Pancreas (tissue), 10 donors: Measurements from ENCODE around the gene BMAL2. TPM values are rescaled to one million over a fixed set of nuclear protein-coding genes. Genes with fewer than 3 reads are reported as not detected.

Experiments
- ATAC-seq, 4 donors: fragments of 200-7000 bp; cut with Tn5 transposase; one replicate each; pipeline versions ENCODE4 v1.8.0 to v1.9.1; 2020; ENCODE audit warnings: mild to moderate bottlenecking in 4 of 4, moderate library complexity in 4 of 4
- DNase-seq, 6 donors: peaks; one replicate each; pipeline ENCODE4 v3.0.0-alpha.2; 2020
- FAIRE-seq: peaks from 2 replicates; lab custom pipeline; 2012; peaks lifted over from hg19 to GRCh38; lab: Jason Lieb, UNC
- H3K27ac ChIP-seq, 4 donors: fragments of 200-600 bp; sonication (generic); 1 replicate in 3 of 4; 2 replicates in 1 of 4; pipeline versions ENCODE4 v1.5.0 to v1.8.0; 2020
- H3K27me3 ChIP-seq, 4 donors: fragments of 200-600 bp; one replicate each; pipeline ENCODE4 v1.8.0; 2021
- H3K36me3 ChIP-seq, 3 donors: fragments of 200-600 bp; sonication (generic) in 1 of 3; one replicate each; pipeline versions ENCODE4 v1.5.0 to v1.8.0; 2020 to 2021
- H3K4me1 ChIP-seq, 3 donors: fragments of 200-600 bp; one replicate each; pipeline ENCODE4 v1.8.0; 2021
- H3K4me3 ChIP-seq, 4 donors: fragments of 200-600 bp; sonication (generic) in 2 of 4; one replicate each; pipeline versions ENCODE4 v1.5.0 to v1.8.0; 2020 to 2021
- H3K9me3 ChIP-seq, 4 donors: fragments of 200-600 bp; one replicate each; pipeline ENCODE4 v1.8.0; 2021
- CTCF ChIP-seq, 4 donors: fragments of 200-600 bp; sonication (generic) in 3 of 4; IDR thresholded peaks; one replicate each; pipeline versions ENCODE4 v1.5.0 to v1.8.0; 2021; ENCODE audit warnings: antibody characterized with exemption in 4 of 4
- WGBS, 2 donors: extraction: QIAGEN DNeasy Blood & Tissue Kit; methylation state at CpG; one replicate each; pipeline ENCODE4 v1.1.7; 2013; 5-methylcytosine and 5-hydroxymethylcytosine counted together
- intact Hi-C, 3 donors: fragments of 100-400 bp; cut with DNase I; formaldehyde crosslinking; loops; one replicate each; pipeline versions ENCODE4 v1.11.1 to v1.14.2; 2022
- polyA plus RNA-seq, 2 donors: library from polyadenylated mRNA; stranded (reverse); fragments of 200-250 nt; gene quantifications; one replicate each; pipeline ENCODE4 v1.2.3, GENCODE V29; 2013
- total RNA-seq, 6 donors: library from RNA; stranded (reverse); fragmentation: NEBNext Ultra II Directional in 4 of 6; extraction: Animal tissue kit (Norgen Biotek cat#: 25700) in 4 of 6; gene quantifications; one replicate each; pipeline versions ENCODE4 v1.2.1 to v1.2.4, GENCODE V29; 2021 to 2023
- donor health status: healthy with polysubstance abuse.
- donor health status: DM: no; HTN: no; CAD: no; lungs with moderate emphysema.
- donor health status: DM: no; HTN: no; CAD: no.
- donor health status: control.
- donor health status: control.
- donor health status: Bipolar disorder and iron deficiency.
- donor health status: DM: yes; HTN: yes; CAD: no.
- donor health status: DM: no; HTN: no; CAD: no.
- donor health status: DM: no; HTN: no; CAD: no.
- donor health status: DM: yes; HTN: yes; CAD: no.

The BMAL2 gene
- total and polyA plus RNA-seq, 8 donors, result 0.61 to 9.5 (median 2.1) TPM

DNA sequence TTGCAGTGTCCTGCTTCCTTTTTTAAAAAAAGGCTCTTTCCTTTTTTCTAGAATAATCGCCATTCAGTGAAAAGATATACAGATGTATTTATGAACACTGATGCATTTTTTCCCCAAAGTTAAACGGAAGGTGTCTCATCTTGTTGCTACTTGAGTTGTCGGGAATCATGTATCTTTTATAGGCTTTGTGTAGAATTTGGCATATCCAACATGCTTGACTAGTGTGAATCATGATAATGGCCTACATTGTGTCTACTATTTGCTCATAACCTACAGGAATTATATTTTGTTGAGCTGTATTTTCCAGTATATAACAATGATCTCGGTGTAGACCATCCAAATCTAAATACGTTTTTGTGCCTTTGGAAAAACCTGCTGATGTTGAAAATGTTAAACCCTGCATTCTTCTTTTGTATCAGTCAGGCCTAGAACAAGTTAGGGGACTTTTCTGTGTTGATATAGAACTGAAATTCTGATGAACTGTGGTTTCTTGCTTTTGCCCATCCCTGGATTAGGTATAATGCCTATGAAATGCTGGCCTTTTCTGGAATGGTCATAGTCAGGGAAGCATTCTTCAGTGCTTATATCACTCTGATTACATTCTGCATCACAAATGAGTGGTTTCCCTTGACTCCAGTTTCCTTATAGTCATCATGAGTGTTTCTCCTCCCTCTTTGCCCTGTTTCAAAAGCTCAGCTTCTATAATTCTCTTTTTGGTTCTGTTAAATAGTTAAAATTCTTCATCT, 10.8 kb downstream of the BMAL2 start:
- Histone ChIP-seq H3K36me3 (no peaks in the 10 kb centered on the region), H3K4me1 (peaks cover 0 to 6% (median 0%) of the 10 kb centered on the region in 3 donors), H3K4me3 (no peak overlapping the region), H3K27me3 (no peaks in the 10 kb centered on the region), H3K9me3 (no peaks in the 10 kb centered on the region), H3K27ac (no peak overlapping the region)
- intact Hi-C loops, result no loop called here
- TF ChIP-seq CTCF (IDR thresholded peaks at IDR 0.05), result no peak
- FAIRE-seq, result no peak
- WGBS, 2 donors, result 88 to 95% methylated on average over 5 of the region's 5 CpGs
- ATAC-seq, result peak in 2 of 4 donors; percentile 62 to 78
- no peak for DNase-seq

- DNase-seq (no peak), FAIRE-seq (no peak), ATAC-seq (no peak)
- intact Hi-C loops, result no loop called here
- no peak overlapping the region for H3K4me3 ChIP-seq
- peaks cover 0 to 6% (median 0%) of the 10 kb centered on the region in 3 donors for H3K4me1 ChIP-seq
- no peaks in the 10 kb centered on the region for H3K36me3 ChIP-seq
- no peaks in the 10 kb centered on the region for H3K27me3 ChIP-seq
- no peak for TF ChIP-seq CTCF (IDR thresholded peaks at IDR 0.05)
- H3K27ac ChIP-seq, result no peak overlapping the region
- WGBS, 2 donors, result 73 to 94% methylated on average over 2 of the region's 2 CpGs
- no peaks in the 10 kb centered on the region for H3K9me3 ChIP-seq
These were observed 11.6 kb downstream of the BMAL2 start for GRCh38 chr12:27344246-27344645.

DNA sequence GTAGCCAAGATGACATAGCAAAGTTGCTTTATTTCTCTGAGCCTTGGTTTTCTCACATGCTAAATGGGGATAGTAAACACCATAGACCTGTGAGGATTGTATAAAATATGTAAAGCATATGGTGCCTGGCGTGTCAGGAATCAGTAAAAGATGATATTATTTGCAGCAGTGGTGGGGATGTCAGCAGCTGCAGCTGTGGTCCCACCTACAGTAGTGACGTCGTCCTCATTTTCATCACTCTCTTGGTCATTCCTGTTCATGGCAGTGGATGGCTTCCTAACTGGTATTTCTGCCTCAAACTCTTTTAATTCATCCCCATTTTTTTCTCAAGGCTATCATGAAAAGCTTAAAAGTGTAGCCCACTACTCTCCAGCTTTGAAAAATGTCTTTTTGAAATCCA, 12.1 kb downstream of the BMAL2 start:
- no peak for FAIRE-seq
- Histone ChIP-seq H3K27me3 (no peaks in the 10 kb centered on the region), H3K36me3 (no peaks in the 10 kb centered on the region), H3K9me3 (no peaks in the 10 kb centered on the region), H3K27ac (no peak overlapping the region), H3K4me3 (no peak overlapping the region), H3K4me1 (peaks cover 0 to 6% (median 0%) of the 10 kb centered on the region in 3 donors)
- no peak for DNase-seq
- no peak for ATAC-seq
- WGBS, 2 donors, result 76 to 97% methylated on average over 3 of the region's 3 CpGs
- intact Hi-C loops, result no loop called here
- no peak for TF ChIP-seq CTCF (IDR thresholded peaks at IDR 0.05)

DNA sequence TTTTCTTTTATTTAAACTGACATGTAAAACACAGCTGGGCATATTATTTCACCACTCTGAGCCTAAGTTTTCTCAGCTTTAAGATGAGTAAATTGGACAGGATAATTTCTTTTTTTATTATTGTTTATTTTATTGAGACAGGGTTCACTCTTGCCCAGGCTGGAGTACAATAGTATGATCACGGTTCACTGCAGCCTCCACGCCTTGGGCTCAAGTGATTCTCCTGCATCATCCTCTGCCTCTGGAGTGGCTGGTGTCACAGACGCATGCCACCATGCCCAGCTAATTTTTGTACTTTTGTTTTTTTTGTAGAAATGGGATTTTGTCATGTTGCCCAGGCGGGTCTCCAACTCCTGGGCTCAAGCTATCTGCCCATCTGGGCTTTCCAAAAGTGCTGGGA, 12.7 kb downstream of the BMAL2 start:
- H3K9me3 ChIP-seq, result no peaks in the 10 kb centered on the region
- no peaks in the 10 kb centered on the region for H3K27me3 ChIP-seq
- H3K27ac ChIP-seq, result no peak overlapping the region
- ATAC-seq (no peak), DNase-seq (no peak), FAIRE-seq (no peak)
- no peaks in the 10 kb centered on the region for H3K36me3 ChIP-seq
- peaks cover 0 to 6% (median 0%) of the 10 kb centered on the region in 3 donors for H3K4me1 ChIP-seq
- WGBS, 2 donors, result 95% methylated on average over 4 of the region's 4 CpGs
- TF ChIP-seq CTCF (IDR thresholded peaks at IDR 0.05), result no peak
- intact Hi-C loops, result no loop called here
- H3K4me3 ChIP-seq, result no peak overlapping the region

DNA sequence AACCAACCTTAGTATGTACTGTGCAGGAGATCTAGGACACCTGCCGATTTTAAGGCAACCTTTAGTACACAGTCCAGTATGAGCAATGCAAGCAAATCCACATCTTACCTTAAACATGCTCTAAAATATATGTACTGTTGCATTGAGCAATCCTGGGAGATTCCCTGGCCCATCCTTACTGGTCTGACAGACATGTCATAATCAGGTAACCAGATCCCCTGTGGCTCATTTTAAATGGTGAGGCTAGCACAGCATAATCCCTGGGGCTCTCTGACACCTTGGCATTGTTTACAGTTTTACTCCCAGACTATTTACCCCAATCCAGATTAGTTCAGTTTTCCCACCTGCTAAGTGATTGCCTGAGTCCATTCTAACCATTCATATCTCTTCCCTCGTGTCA, 15.1 kb downstream of the BMAL2 start:
- FAIRE-seq (no peak), DNase-seq (no peak), ATAC-seq (no peak)
- 53 to 63% methylated on average over 2 of the region's 2 CpGs for whole genome bisulfite sequencing, 2 donors
- Histone ChIP-seq H3K27ac (no peak overlapping the region), H3K27me3 (no peaks in the 10 kb centered on the region), H3K4me1 (no peaks in the 10 kb centered on the region), H3K4me3 (no peak overlapping the region), H3K36me3 (no peaks in the 10 kb centered on the region), H3K9me3 (no peaks in the 10 kb centered on the region)
- no peak for TF ChIP-seq CTCF (IDR thresholded peaks at IDR 0.05)
- intact Hi-C loops, result no loop called here
